T-helper 22 cell (primary cell): Measurements from ENCODE around the gene OTULIN.

Experiments used
- DNase-seq: peaks from one replicate; pipeline ENCODE4 v3.0.0-alpha.2; 2020; ENCODE audit warnings: low read depth

Gene OTULIN

GRCh38 chr5:14664270-14665100 is at the start of gene OTULIN:
OTULIN (plus strand) TSS chr5:14664718; CDS start chr5:14664826, 108 bp downstream.
- peak; percentile 79 for DNase-seq

GRCh38 chr5:14615365-14615764 is 49.2 kb upstream of the OTULIN start:
- DNase-seq, result no peak

- no peak for DNase-seq
Measured at GRCh38 chr5:14617441-14617840, 47.1 kb upstream of the OTULIN start.

GRCh38 chr5:14627270-14627669 is 37.2 kb upstream of the OTULIN start:
- DNase-seq, result no peak

- DNase-seq, result no peak
Measured at GRCh38 chr5:14628346-14628745, 36.2 kb upstream of the OTULIN start.

GRCh38 chr5:14630671-14631070 is 33.8 kb upstream of the OTULIN start:
- DNase-seq, result no peak

GRCh38 chr5:14635656-14636055 is 28.9 kb upstream of the OTULIN start:
- no peak for DNase-seq

- no peak for DNase-seq
Measured at GRCh38 chr5:14640765-14641164, 23.8 kb upstream of the OTULIN start.

GRCh38 chr5:14644623-14645237 is 19.8 kb upstream of the OTULIN start:
- DNase-seq, result no peak

GRCh38 chr5:14650052-14650451 is 14.5 kb upstream of the OTULIN start:
- DNase-seq, result no peak

GRCh38 chr5:14655146-14655741 is 9.3 kb upstream of the OTULIN start:
- DNase-seq, result no peak

GRCh38 chr5:14656898-14657297 is 7.6 kb upstream of the OTULIN start:
- DNase-seq, result no peak

- no peak for DNase-seq
Measured at GRCh38 chr5:14659821-14660607, 4.5 kb upstream of the OTULIN start.

GRCh38 chr5:14660833-14661232 is 3.7 kb upstream of the OTULIN start:
- DNase-seq, result no peak

GRCh38 chr5:14662721-14663260 is 1.7 kb upstream of the OTULIN start:
- DNase-seq, result no peak

GRCh38 chr5:14663734-14664269 is 716 bp upstream of the OTULIN start:
- DNase-seq, result no peak

- DNase-seq, result no peak
Measured at GRCh38 chr5:14665101-14665822, 744 bp downstream of the OTULIN start.

GRCh38 chr5:14665949-14666348 is 1.4 kb downstream of the OTULIN start:
- peak; percentile 42 for DNase-seq

GRCh38 chr5:14666357-14666756 is 1.8 kb downstream of the OTULIN start:
- DNase-seq, result no peak

GRCh38 chr5:14667290-14667689 is 2.8 kb downstream of the OTULIN start:
- DNase-seq, result no peak

- no peak for DNase-seq
Measured at GRCh38 chr5:14667770-14668169, 3.3 kb downstream of the OTULIN start.
